ENCODE measurements around the gene MBNL1.
A peak's percentile ranks its signal among the peaks of the same experiment; 100 is the strongest.

The MBNL1 gene

DNA sequence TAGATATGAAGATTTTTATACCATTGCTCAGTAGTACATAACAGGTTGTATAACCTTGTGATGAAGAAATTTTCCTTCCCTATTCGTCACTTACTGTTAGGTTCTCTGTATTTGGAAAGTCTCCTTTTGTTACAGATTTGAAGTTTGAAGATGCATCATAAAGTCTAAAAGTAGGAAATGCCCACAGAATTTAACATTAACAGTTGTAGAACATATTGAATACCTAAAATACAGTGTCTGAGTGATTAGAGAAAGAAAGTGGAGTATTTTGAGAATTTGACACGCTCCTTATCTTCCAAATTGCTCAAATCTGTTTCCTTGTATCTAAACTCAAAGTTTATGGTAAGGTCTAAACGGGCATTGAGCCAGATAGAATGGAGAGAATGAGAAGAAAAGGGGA lies 111.3 kb downstream of the MBNL1 start:
- H3K36me3 ChIP-seq (ENCODE audit: control insufficient read depth, insufficient read depth, low read length), result no peaks in the 10 kb centered on the region
- no peak overlapping the region for H3K4me3 ChIP-seq (ENCODE audit: low read depth, low read length)
- no peaks in the 10 kb centered on the region for H3K27me3 ChIP-seq (ENCODE audit: control insufficient read depth, insufficient read depth, low read length)
- peak overlapping the region; percentile 36 for H3K27ac ChIP-seq (ENCODE audit: low read depth, low read length)
- H3K9ac ChIP-seq (ENCODE audit: low read depth, low read length), result no peak overlapping the region
- H3K4me1 ChIP-seq (ENCODE audit: control insufficient read depth, insufficient read depth, low read length), result peaks cover 33% of the 10 kb centered on the region
- no peaks in the 10 kb centered on the region for H3K9me3 ChIP-seq (ENCODE audit: control insufficient read depth, insufficient read depth, low read length)

DNA sequence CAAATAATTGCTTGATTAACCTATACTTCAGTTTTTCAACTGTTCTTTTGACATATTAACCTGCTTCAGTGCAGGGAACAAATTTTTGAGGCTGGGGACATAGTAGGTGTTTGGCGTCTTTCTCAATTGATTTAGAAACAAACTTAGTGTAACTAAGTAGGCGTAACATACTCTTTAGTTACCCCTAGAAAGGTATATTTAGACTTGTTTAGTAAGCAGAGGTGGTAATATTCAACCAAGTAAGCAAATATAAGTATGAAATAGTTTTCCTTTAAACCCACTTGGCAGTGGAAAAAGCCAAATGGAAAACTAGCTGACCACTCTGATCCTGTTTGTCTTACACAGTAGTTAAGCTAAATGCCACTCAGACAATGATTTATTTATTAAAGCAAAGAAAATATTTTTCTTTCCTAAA lies 113.2 kb downstream of the MBNL1 start:
- no peak overlapping the region for H3K4me3 ChIP-seq (ENCODE audit: low read depth, low read length)
- no peak overlapping the region for H3K27ac ChIP-seq (ENCODE audit: low read depth, low read length)

DNA sequence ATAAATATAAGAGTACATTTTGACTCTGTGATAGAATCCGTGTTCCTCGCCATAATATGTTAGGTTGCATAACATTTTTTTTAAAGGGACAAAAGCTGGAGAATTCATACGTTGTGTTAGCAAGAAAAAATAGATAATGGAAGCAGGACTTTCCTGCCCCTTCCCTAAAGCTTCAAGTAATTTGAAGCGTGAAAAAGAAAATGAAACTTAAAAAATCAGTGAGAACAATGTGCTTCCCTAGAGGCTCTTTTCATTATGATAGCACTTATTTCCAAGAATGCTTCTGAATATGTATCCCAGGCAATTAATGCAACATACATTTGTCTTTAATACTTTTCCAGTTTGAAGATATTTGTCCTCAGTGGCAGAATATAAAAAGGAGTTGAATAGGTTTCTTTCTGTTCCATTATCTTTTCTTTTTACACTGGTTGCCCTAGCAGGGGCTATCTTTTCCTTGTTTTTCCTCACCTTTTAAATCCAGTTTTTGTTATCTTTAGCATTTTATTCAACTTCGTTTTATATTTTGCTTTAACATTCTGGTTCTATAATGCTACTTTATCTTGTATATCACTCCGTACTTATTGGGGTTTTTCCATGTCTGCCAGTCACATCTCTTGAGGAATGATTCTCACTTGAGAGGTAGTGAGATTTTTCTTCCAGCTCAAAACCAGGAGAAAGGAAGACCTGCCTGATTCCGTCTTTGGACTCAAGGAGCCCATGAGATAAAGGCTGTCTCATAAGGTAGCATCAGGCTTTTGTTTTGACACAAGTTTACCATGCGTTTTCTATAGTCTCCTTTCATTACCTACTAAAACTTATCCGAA lies 113.8 kb downstream of the MBNL1 start:
- Histone ChIP-seq H3K9me3 (ENCODE audit: control insufficient read depth, insufficient read depth, low read length) (no peaks in the 10 kb centered on the region), H3K4me1 (ENCODE audit: control insufficient read depth, insufficient read depth, low read length) (peaks cover 53% of the 10 kb centered on the region), H3K27ac (ENCODE audit: low read depth, low read length) (no peak overlapping the region), H3K4me3 (ENCODE audit: low read depth, low read length) (no peak overlapping the region), H3K36me3 (ENCODE audit: control insufficient read depth, insufficient read depth, low read length) (no peaks in the 10 kb centered on the region), H3K9ac (ENCODE audit: low read depth, low read length) (no peak overlapping the region), H3K27me3 (ENCODE audit: control insufficient read depth, insufficient read depth, low read length) (no peaks in the 10 kb centered on the region)

More for the DNA sequence above, 113.2 kb downstream of the MBNL1 start:
- Histone ChIP-seq H3K9me3 (ENCODE audit: control insufficient read depth, insufficient read depth, low read length) (no peaks in the 10 kb centered on the region), H3K36me3 (ENCODE audit: control insufficient read depth, insufficient read depth, low read length) (no peaks in the 10 kb centered on the region), H3K4me1 (ENCODE audit: control insufficient read depth, insufficient read depth, low read length) (peaks cover 52% of the 10 kb centered on the region), H3K9ac (ENCODE audit: low read depth, low read length) (no peak overlapping the region), H3K27me3 (ENCODE audit: control insufficient read depth, insufficient read depth, low read length) (no peaks in the 10 kb centered on the region)

DNA sequence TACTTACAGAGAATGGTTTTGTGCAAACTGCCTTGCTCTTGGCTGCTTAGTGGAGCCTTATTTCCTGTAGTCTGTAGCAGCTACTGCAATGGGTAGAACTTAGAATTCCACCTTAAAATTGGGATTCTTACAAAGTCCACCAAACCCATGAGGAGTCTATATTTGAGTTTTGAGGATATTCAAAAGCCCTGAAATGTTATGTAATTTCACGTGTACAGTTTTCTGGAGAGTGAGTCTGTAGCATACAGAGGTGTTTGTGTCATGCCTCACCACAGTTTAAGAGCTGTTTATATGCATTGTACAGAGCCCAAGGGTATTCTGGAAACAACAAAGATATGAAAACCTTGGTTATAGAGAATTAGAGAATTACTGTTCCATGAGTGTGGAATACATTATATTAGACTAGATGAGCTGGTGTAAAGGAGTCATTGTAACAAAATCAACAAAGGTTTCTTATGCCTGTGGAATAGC lies 114.4 kb downstream of the MBNL1 start:
- no peak overlapping the region for H3K9ac ChIP-seq (ENCODE audit: low read depth, low read length)
- no peaks in the 10 kb centered on the region for H3K36me3 ChIP-seq (ENCODE audit: control insufficient read depth, insufficient read depth, low read length)
- H3K4me1 ChIP-seq (ENCODE audit: control insufficient read depth, insufficient read depth, low read length), result peaks cover 53% of the 10 kb centered on the region
- no peaks in the 10 kb centered on the region for H3K9me3 ChIP-seq (ENCODE audit: control insufficient read depth, insufficient read depth, low read length)
- no peak overlapping the region for H3K27ac ChIP-seq (ENCODE audit: low read depth, low read length)
- H3K4me3 ChIP-seq (ENCODE audit: low read depth, low read length), result no peak overlapping the region
- H3K27me3 ChIP-seq (ENCODE audit: control insufficient read depth, insufficient read depth, low read length), result no peaks in the 10 kb centered on the region

DNA sequence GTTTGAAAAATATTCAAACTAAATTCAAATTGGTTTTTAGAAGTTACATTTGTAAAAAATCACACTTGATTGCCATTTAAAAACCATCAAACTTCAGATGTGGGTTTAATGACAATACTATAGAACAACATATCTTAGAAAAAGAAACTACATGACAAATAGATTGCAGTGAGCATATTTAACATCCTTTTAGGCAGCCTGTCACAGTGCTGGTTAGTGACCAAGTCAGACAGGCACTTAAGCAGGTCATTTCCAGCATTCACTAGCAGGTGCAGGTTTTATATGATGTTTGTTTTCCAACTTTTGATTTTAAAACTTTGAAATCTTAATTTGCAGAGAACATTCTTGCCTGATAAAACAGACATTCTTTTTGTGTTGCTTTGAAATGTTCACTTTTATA lies 115.7 kb downstream of the MBNL1 start:
- Histone ChIP-seq H3K9ac (ENCODE audit: low read depth, low read length) (no peak overlapping the region), H3K4me1 (ENCODE audit: control insufficient read depth, insufficient read depth, low read length) (peaks cover 53% of the 10 kb centered on the region), H3K4me3 (ENCODE audit: low read depth, low read length) (no peak overlapping the region), H3K9me3 (ENCODE audit: control insufficient read depth, insufficient read depth, low read length) (no peaks in the 10 kb centered on the region), H3K27me3 (ENCODE audit: control insufficient read depth, insufficient read depth, low read length) (no peaks in the 10 kb centered on the region), H3K27ac (ENCODE audit: low read depth, low read length) (no peak overlapping the region), H3K36me3 (ENCODE audit: control insufficient read depth, insufficient read depth, low read length) (no peaks in the 10 kb centered on the region)

DNA sequence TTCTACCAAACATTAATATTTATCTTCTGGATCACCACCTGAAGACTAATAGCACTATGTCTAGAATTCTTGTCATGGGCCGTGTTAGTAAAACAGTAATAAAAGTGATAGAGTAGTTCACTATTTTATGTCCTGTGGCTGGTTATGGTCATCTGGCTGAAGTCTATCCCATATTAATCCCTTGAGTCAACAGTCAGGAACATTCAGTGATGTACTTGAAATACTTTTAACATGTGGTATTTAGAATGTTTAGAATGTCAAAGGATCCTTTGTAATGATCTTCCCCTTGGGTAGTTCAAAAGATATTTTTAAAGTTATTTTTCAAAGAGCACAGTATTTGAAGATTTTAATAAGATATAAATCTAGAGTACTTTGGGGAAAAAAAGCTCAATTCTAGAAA lies 117.0 kb downstream of the MBNL1 start:
- Histone ChIP-seq H3K4me3 (ENCODE audit: low read depth, low read length) (peak overlapping the region; percentile 30; the same call in 1 of the 2 replicates), H3K27ac (ENCODE audit: low read depth, low read length) (no peak overlapping the region), H3K9ac (ENCODE audit: low read depth, low read length) (no peak overlapping the region), H3K36me3 (ENCODE audit: control insufficient read depth, insufficient read depth, low read length) (no peaks in the 10 kb centered on the region), H3K27me3 (ENCODE audit: control insufficient read depth, insufficient read depth, low read length) (no peaks in the 10 kb centered on the region), H3K9me3 (ENCODE audit: control insufficient read depth, insufficient read depth, low read length) (no peaks in the 10 kb centered on the region), H3K4me1 (ENCODE audit: control insufficient read depth, insufficient read depth, low read length) (peaks cover 46% of the 10 kb centered on the region)

DNA sequence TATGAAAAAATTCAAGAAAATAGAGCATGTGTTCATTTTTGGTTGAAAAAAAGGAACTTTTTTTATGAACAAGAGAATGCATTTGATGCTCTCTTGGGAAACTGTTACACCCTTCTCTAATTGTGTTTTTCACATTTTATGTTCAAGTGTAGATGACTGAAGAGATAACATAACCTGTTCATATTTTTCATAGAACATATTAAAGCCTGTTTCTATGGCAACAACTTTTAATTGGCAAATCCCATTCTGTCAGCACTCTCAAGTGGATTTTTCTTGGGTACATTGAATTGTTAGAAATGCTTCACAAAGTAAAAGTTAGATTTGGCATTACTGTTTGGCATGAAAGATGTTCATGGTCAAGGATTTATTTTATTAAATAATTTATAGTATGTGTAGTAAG lies 117.5 kb downstream of the MBNL1 start:
- H3K9ac ChIP-seq (ENCODE audit: low read depth, low read length), result no peak overlapping the region
- no peak overlapping the region for H3K27ac ChIP-seq (ENCODE audit: low read depth, low read length)
- no peaks in the 10 kb centered on the region for H3K9me3 ChIP-seq (ENCODE audit: control insufficient read depth, insufficient read depth, low read length)
- peaks cover 51% of the 10 kb centered on the region for H3K4me1 ChIP-seq (ENCODE audit: control insufficient read depth, insufficient read depth, low read length)
- no peak overlapping the region for H3K4me3 ChIP-seq (ENCODE audit: low read depth, low read length)
- no peaks in the 10 kb centered on the region for H3K36me3 ChIP-seq (ENCODE audit: control insufficient read depth, insufficient read depth, low read length)
- no peaks in the 10 kb centered on the region for H3K27me3 ChIP-seq (ENCODE audit: control insufficient read depth, insufficient read depth, low read length)

DNA sequence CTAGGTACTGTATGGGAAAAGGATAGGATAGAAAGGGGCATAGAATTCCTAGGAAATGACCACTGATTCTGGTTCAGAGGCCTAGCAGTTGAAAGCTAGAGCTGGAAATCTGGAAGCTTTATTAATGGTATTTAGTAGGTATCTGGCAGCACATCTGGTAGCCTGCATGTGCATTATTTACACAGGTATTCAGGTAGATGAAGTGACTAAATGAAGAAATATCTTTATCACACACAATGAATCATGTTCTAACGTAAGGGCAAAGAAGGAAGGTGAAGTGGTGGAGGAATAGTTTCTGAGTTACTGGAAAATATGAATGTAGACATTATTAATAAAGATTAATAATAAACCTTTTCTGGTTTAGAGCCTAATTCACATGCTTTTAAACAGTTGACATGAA lies 119.9 kb downstream of the MBNL1 start:
- Histone ChIP-seq H3K4me1 (ENCODE audit: control insufficient read depth, insufficient read depth, low read length) (peaks cover 62% of the 10 kb centered on the region), H3K27me3 (ENCODE audit: control insufficient read depth, insufficient read depth, low read length) (no peaks in the 10 kb centered on the region), H3K36me3 (ENCODE audit: control insufficient read depth, insufficient read depth, low read length) (no peaks in the 10 kb centered on the region), H3K27ac (ENCODE audit: low read depth, low read length) (no peak overlapping the region), H3K4me3 (ENCODE audit: low read depth, low read length) (no peak overlapping the region), H3K9me3 (ENCODE audit: control insufficient read depth, insufficient read depth, low read length) (no peaks in the 10 kb centered on the region), H3K9ac (ENCODE audit: low read depth, low read length) (no peak overlapping the region)

DNA sequence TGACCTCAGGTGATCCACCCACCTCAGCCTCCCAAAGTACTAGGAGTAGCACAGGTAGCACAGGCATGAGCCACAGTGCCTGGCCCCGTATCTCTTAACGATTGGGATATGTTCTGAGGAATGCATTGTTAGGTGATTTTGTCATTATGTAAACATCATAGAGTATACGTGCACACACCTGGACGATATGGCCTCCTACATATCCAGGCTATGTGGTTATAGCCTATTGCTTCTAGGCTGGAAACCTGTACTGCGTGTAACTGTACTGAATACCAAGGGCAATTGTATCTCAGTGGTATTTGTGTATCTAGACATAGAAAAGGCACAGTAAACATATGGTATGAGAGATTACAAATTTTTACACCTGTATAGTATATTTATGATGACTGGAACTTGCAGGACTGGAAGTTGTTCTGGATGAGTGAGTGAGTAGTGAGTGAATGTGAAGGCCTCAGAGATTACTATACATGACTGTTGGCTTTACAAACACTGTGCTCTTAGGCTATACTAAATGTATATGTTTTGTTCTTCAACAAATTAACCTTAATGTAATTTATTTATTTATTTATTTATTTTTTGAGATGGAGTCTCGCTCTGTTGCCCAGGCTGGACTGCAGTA lies 120.7 kb downstream of the MBNL1 start:
- no peaks in the 10 kb centered on the region for H3K9me3 ChIP-seq (ENCODE audit: control insufficient read depth, insufficient read depth, low read length)
- no peak overlapping the region for H3K9ac ChIP-seq (ENCODE audit: low read depth, low read length)
- H3K4me3 ChIP-seq (ENCODE audit: low read depth, low read length), result no peak overlapping the region
- H3K27ac ChIP-seq (ENCODE audit: low read depth, low read length), result no peak overlapping the region
- H3K4me1 ChIP-seq (ENCODE audit: control insufficient read depth, insufficient read depth, low read length), result peaks cover 58% of the 10 kb centered on the region
- H3K27me3 ChIP-seq (ENCODE audit: control insufficient read depth, insufficient read depth, low read length), result no peaks in the 10 kb centered on the region
- H3K36me3 ChIP-seq (ENCODE audit: control insufficient read depth, insufficient read depth, low read length), result no peaks in the 10 kb centered on the region

DNA sequence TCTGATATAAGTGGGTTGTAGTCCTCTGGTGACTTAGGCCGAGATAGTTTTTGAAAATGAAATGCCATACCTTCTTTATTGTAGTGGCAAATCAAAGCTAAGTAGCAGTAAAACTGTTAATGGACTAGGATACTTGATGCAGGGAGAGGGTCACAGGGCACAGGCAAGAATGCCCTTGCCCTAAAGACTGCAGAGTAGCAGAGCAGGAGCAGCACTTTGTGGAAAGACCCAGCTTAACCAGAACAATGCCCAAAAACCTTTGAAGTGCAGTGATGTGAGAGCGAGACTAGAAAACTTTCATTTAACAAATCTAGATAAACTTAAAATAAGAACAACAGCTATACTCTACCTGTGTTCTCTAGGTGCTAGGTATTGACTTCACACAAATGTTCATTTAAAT lies 121.9 kb downstream of the MBNL1 start:
- H3K4me1 ChIP-seq (ENCODE audit: control insufficient read depth, insufficient read depth, low read length), result peaks cover 46% of the 10 kb centered on the region
- no peaks in the 10 kb centered on the region for H3K27me3 ChIP-seq (ENCODE audit: control insufficient read depth, insufficient read depth, low read length)
- H3K9ac ChIP-seq (ENCODE audit: low read depth, low read length), result no peak overlapping the region
- no peak overlapping the region for H3K4me3 ChIP-seq (ENCODE audit: low read depth, low read length)
- peak overlapping the region; percentile 36 for H3K27ac ChIP-seq (ENCODE audit: low read depth, low read length)
- H3K36me3 ChIP-seq (ENCODE audit: control insufficient read depth, insufficient read depth, low read length), result no peaks in the 10 kb centered on the region
- H3K9me3 ChIP-seq (ENCODE audit: control insufficient read depth, insufficient read depth, low read length), result no peaks in the 10 kb centered on the region

DNA sequence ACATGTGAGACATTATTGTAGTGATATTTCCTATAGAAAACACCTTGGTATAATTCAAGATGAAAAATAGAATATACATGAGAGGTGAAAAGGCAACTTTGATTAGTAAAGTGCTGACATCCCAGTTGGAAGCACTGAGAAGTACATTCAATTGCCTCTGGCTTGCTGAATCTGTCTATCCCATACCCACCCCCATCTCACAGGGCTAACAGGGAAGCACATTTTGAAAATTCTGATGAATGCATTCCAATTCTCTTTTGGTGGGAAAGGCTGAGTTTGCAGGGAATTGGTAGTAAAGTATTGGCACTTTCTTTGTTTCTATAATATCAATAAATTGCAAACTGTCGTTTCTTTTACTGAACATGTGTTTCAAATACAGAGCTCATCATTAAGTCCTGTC lies 122.9 kb downstream of the MBNL1 start:
- no peaks in the 10 kb centered on the region for H3K27me3 ChIP-seq (ENCODE audit: control insufficient read depth, insufficient read depth, low read length)
- H3K9me3 ChIP-seq (ENCODE audit: control insufficient read depth, insufficient read depth, low read length), result no peaks in the 10 kb centered on the region
- peaks cover 36% of the 10 kb centered on the region for H3K4me1 ChIP-seq (ENCODE audit: control insufficient read depth, insufficient read depth, low read length)
- H3K4me3 ChIP-seq (ENCODE audit: low read depth, low read length), result no peak overlapping the region
- H3K27ac ChIP-seq (ENCODE audit: low read depth, low read length), result no peak overlapping the region
- no peaks in the 10 kb centered on the region for H3K36me3 ChIP-seq (ENCODE audit: control insufficient read depth, insufficient read depth, low read length)
- no peak overlapping the region for H3K9ac ChIP-seq (ENCODE audit: low read depth, low read length)
